A549 treated with GW870086 at 1 μM for 4 hours (cell line): Measurements from ENCODE around the gene CD68. TPM values are rescaled to one million over a fixed set of nuclear protein-coding genes. Genes with fewer than 3 reads are reported as not detected.

Experiments
- total RNA-seq: library from RNA; stranded (reverse); fragments of 200-300 nt; extraction: Qiagen RNA extraction; gene quantifications from 5 replicates; pipeline ENCODE4 v1.2.3, GENCODE V29; 2022; ENCODE audit warnings: low read depth

Gene CD68
- total RNA-seq: 25.6 to 35.0 TPM (median 28.2 TPM) in 5 replicates

GRCh38 chr17:7579001-7579833 is at the start of gene CD68:
Gene CD68 (plus strand): TSS chr17:7579638. CDS start chr17:7579678, 40 bp downstream.

GRCh38 chr17:7548585-7549400 is 30.6 kb upstream of the CD68 start, which contains the start of gene TNFSF12:
Gene TNFSF12 (plus strand): TSS chr17:7549058. CDS start chr17:7549154, 96 bp downstream.

GRCh38 chr17:7558544-7559319 is 20.7 kb upstream of the CD68 start, which contains the start of gene TNFSF13:
Gene TNFSF13 (plus strand): TSS chr17:7558750. CDS start chr17:7559040, 290 bp downstream.

GRCh38 chr17:7561589-7562207 is 17.7 kb upstream of the CD68 start, which contains the start of gene SENP3:
Gene SENP3 (plus strand): TSS chr17:7561919. CDS start chr17:7563077, 1,158 bp downstream.

GRCh38 chr17:7583253-7584109 is 4.0 kb downstream of the CD68 start, which contains the start of gene MPDU1:
Gene MPDU1 (plus strand): TSS chr17:7583852. CDS start chr17:7583863, 11 bp downstream.

GRCh38 chr17:7589891-7590691 is 10.7 kb downstream of the CD68 start, which contains the start of gene SOX15:
Gene SOX15 (minus strand): TSS chr17:7590094. CDS start chr17:7589676, 418 bp downstream.

GRCh38 chr17:7614425-7615264 is 35.2 kb downstream of the CD68 start, which contains the start of gene FXR2:
Gene FXR2 (minus strand): TSS chr17:7614897. CDS start chr17:7614532, 365 bp downstream.

GRCh38 chr17:7627250-7628121 is 48.0 kb downstream of the CD68 start, which contains the start of gene SAT2:
Gene SAT2 (minus strand): TSS chr17:7627821. CDS start chr17:7627635, 186 bp downstream.

GRCh38 chr17:7629939-7630571 is 50.6 kb downstream of the CD68 start, which contains the start of gene SHBG:
Gene SHBG (plus strand): TSS chr17:7630135. CDS start chr17:7630173, 38 bp downstream.

Other genes with a start within 250 kb of the CD68 start
- gene ACAP1, start 243.1 kb upstream of the CD68 start, total RNA-seq: 1.7 to 5.4 TPM (median 3.1 TPM) in 5 replicates
- 9.4 to 13.4 TPM (median 10.7 TPM) in 5 replicates for gene KCTD11, start 227.5 kb upstream of the CD68 start, total RNA-seq
- not detected in 5 replicates for gene TMEM95, start 224.5 kb upstream of the CD68 start, total RNA-seq
- 1.4 to 2.0 TPM (median 1.5 TPM) in 5 replicates for gene TNK1, start 198.5 kb upstream of the CD68 start, total RNA-seq
- gene PLSCR3, start 185.1 kb upstream of the CD68 start, total RNA-seq: 38.1 to 44.3 TPM (median 41.3 TPM) in 5 replicates
- gene TMEM256, start 175.5 kb upstream of the CD68 start, total RNA-seq: 202 to 227 TPM (median 216 TPM) in 5 replicates
- gene NLGN2, start 171.8 kb upstream of the CD68 start, total RNA-seq: 13.2 to 18.5 TPM (median 17.1 TPM) in 5 replicates
- 0.14 TPM in 1 of 5 replicates, not detected in the others for gene SPEM1, start 159.3 kb upstream of the CD68 start, total RNA-seq
- 0.14 TPM in 1 of 5 replicates, not detected in the others for gene SPEM2, start 154.0 kb upstream of the CD68 start, total RNA-seq
- not detected in 5 replicates for gene SPEM3, start 150.8 kb upstream of the CD68 start, total RNA-seq
- gene TMEM102, start 144.2 kb upstream of the CD68 start, total RNA-seq: 10.2 to 13.7 TPM (median 12.1 TPM) in 5 replicates
- gene FGF11, start 140.1 kb upstream of the CD68 start, total RNA-seq: 0.43 to 1.3 TPM (median 1.1 TPM) in 5 replicates
- 7.3 to 11.0 TPM (median 9.1 TPM) in 5 replicates for gene CHRNB1, start 134.6 kb upstream of the CD68 start, total RNA-seq
- gene ZBTB4, start 100.0 kb upstream of the CD68 start, total RNA-seq: 18.5 to 23.4 TPM (median 22.7 TPM) in 5 replicates
- gene SLC35G6, start 98.2 kb upstream of the CD68 start, total RNA-seq: not detected in 5 replicates
- gene POLR2A, start 95.3 kb upstream of the CD68 start, total RNA-seq: 63.4 to 76.8 TPM (median 71.8 TPM) in 5 replicates
- gene TNFSF12, start 30.6 kb upstream of the CD68 start, total RNA-seq: 9.1 to 12.2 TPM (median 10.8 TPM) in 5 replicates
- 0.37 to 1.1 TPM (median 0.87 TPM) in 5 replicates for gene TNFSF13, start 20.9 kb upstream of the CD68 start, total RNA-seq
- gene SENP3, start 17.7 kb upstream of the CD68 start, total RNA-seq: 85.2 to 101 TPM (median 93.8 TPM) in 5 replicates
- 112 to 145 TPM (median 126 TPM) in 5 replicates for gene MPDU1, start 4.2 kb downstream of the CD68 start, total RNA-seq
- 0.13 to 0.30 TPM (median 0.14 TPM) in 5 replicates for gene SOX15, start 10.5 kb downstream of the CD68 start, total RNA-seq
- 44.0 to 59.8 TPM (median 56.2 TPM) in 5 replicates for gene FXR2, start 35.3 kb downstream of the CD68 start, total RNA-seq
- 65.1 to 91.4 TPM (median 81.4 TPM) in 5 replicates for gene SAT2, start 48.2 kb downstream of the CD68 start, total RNA-seq
- gene SHBG, start 50.5 kb downstream of the CD68 start, total RNA-seq: 0.29 to 1.1 TPM (median 0.42 TPM) in 5 replicates
- 0.12 to 0.42 TPM (median 0.26 TPM) in 5 replicates for gene ATP1B2, start 71.3 kb downstream of the CD68 start, total RNA-seq
- gene TP53, start 107.9 kb downstream of the CD68 start, total RNA-seq: 38.4 to 46.5 TPM (median 42.3 TPM) in 5 replicates
- 29.3 to 48.6 TPM (median 40.8 TPM) in 5 replicates for gene WRAP53, start 108.8 kb downstream of the CD68 start, total RNA-seq
- gene EFNB3, start 125.6 kb downstream of the CD68 start, total RNA-seq: 1.3 to 1.6 TPM (median 1.5 TPM) in 5 replicates
- 0.01 to 0.10 TPM (median 0.05 TPM) in 4 of 5 replicates, not detected in the other for gene DNAH2, start 138.1 kb downstream of the CD68 start, total RNA-seq